IPS-18c (cell line): Measurements from ENCODE around the gene KLF1.
A peak's percentile ranks its signal among the peaks of the same experiment; 100 is the strongest.
"Not testable (repeated sequence)": the region's sequence is repeated elsewhere in the genome, so short reads cannot be mapped to it uniquely, and the experiment has no call there.

Experiments
- H3K4me3 ChIP-seq: 2 replicates; pipeline ENCODE4 v1.7.0; 2013; ENCODE audit warnings: low read depth, mild to moderate bottlenecking, low read length, moderate library complexity; ENCODE audit not compliant: insufficient read depth
- H3K9me3 ChIP-seq: one replicate; pipeline ENCODE4 v1.6.1; 2013; ENCODE audit warnings: mild to moderate bottlenecking, low read length, moderate library complexity; ENCODE audit not compliant: control insufficient read depth, insufficient read depth

KLF1 gene

DNA sequence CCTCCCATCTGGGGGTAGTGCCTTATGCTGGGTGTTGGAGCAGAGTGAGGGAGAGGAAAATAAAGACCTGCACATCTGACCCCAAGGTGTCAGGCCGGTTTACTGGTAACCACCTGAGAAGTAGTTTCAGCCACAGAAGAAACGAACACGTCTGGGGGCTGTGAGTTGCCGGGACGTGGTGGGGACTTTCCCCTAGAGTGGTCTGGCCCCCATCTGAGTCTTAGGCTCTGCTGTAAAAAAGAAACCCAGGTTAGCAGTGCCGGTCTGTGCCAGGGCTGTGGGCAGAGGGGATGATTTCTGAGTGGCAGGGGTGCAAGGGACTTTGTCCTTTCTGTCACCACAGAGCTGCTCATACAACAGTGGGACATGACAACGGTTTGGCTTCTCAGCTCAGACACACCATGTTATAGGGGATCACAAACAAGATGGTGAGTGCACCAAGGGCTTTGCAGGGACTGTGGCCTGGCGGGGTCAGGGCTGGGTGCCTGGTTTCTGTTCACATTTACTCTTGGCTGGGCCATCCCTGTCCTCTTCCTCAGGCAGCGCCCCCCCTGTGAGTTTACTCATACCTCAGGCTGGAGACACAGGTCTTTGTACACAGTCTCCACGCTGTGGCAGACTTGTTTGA is 13.0 kb upstream of the KLF1 start:
- Histone ChIP-seq H3K4me3 (no peak overlapping the region), H3K9me3 (no peaks in the 10 kb centered on the region)

DNA sequence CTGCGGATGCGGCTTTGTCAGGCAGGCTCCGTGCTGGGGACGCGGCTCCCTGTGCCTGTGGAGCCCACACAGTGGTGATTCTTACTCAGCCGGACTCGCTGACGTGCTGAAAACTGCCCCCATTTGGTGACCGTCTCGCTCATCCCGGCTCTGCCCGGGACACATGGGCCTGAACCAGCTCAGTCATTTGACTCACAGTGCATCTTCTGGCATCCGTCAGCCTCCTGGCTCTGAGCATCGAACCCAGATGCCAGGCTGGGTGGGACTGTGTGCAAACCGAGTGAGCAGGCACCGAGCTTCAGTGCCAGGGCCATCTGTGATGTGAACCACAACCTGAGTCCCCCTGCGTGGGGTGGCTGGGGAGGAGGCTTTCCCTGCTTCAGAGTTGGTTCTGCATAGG is 9.5 kb upstream of the KLF1 start:
- no peak overlapping the region for H3K4me3 ChIP-seq
- H3K9me3 ChIP-seq = no peaks in the 10 kb centered on the region

DNA sequence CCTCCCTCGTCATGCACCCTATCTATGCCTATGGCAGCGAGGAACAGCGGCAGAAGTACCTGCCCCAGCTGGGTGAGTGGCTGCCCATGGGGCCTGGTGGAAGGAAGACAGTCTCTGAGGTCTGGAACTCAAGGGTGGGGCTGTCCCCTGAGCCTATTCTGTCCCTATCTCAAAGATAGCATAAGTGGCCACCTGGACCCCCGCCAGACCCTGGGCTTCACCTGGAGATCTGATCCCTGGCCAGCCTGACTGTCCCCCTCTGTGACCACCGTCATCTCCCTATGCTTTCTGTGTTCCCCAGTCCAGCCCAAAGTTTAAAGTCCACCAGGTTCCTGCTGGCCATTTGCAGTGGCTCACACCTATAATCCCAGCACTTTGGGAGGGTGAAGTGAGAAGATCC is 6.6 kb upstream of the KLF1 start:
- H3K4me3 ChIP-seq = no peak overlapping the region
- no peaks in the 10 kb centered on the region for H3K9me3 ChIP-seq

DNA sequence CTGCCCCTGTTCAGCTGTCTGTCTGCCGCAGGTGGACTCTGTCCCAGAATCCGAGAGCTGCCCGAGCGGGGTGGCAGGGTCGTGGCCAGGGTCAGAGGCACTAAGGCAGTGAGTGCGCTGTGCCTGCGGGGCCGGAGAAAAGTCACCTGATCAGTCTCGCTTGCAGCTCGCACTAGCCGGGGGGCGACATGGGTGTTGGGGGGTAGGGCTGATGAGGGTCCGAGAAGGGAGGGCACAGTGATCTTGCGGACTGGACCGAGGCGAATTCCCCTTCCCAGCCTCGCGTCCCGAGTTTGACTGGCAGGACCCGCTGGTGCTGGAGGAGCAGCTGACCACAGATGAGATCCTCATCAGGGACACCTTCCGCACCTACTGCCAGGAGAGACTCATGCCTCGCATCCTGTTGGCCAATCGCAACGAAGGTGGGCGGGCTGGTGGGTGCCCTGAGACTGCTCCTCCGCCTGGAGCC is 4.6 kb upstream of the KLF1 start:
- Histone ChIP-seq H3K9me3 (no peaks in the 10 kb centered on the region), H3K4me3 (peak overlapping the region; percentile 99)

DNA sequence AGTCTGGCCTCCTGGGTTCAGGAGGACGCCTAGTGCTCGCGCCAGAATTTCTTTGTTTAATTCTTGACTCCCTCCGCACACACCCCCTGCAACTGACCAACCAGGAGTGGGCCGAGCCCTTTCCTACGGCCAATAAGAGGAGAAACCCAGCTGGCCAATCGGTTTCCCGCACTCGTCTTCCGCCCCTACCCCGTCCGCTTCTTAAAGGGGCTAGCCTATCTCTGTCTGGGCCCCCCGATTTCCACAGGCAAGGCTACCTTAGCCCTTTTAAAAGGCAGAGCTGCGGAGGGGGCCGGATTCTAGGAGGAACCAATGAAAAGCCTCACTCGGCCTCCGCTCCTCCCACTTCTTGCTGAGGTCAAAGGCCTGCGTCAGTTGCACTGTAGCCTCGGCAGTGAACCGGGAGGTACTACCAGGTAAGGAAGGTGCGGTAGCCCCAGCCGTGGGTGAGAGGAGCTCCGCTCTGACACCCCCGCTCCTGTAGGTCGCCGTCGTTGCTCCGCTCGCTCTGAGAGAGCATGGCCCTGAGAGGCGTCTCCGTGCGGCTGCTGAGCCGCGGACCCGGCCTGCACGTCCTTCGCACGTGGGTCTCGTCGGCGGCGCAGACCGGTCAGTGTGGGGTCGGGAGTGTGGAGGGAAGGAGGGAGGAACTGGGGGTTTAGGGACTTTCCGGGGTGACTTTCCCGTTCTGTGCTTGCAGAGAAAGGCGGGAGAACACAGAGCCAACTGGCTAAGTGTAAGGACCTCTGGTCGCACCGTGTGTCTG is 4.0 kb upstream of the KLF1 start, which contains the start of gene GCDH:
GCDH (plus strand) TSS at position 374 of the 766 bp plus-strand sequence; CDS start at position 519, 145 bp downstream.
- Histone ChIP-seq H3K9me3 (no peaks in the 10 kb centered on the region), H3K4me3 (peak within 1 kb of the TSS; percentile 99)

DNA sequence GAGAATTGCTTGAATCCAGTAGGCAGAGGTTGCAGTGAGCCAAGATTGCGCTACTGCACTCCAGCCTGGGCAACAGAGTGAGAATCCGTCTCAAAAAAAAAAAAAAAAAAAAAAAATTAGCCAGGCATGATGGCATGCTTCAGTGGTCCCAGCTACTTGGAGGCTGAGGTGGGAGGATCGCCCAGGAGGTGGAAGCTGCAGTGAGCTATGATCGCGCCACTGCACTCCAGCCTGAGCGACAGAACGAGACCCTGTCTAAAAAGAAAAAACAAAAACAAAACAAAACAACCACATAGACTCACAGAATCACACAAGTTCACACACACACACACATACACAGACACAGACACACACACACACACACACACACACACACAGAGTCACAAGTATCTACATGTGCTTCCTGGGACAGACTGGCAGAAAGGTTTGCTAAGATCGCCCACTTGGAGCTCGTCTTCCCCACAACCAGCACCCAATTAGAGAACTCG is 3.3 kb upstream of the KLF1 start:
- peak overlapping the region; percentile 31; the same call in 1 of the 2 replicates for H3K4me3 ChIP-seq
- H3K9me3 ChIP-seq = not testable (repeated sequence)

DNA sequence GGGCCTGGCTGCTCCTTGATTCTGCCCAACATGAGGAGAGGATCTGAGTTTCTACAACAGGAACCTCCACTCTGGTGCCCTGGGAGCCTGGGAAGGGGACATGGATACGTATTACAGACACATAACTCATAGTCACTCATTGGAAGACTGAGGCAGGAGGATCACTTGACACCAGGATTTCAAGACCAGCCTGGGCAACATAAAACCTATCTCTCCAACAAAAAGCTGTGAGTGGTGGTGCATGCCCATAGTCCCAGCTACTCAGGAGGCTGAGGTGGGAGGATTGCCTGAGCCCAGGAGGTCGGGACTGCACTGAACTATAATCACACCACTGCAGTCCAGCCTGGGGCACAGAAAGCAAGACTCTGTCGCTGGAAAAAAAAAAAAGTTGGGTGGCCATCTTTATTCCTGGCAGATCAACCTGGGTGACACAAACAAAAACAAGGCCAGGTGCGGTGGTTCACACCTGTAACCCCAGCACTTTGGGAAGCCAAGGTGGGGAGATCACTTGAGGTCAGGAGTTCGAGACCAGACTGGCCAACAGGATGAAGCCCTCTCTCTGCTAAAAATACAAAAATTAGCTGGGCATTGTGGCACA is 1.1 kb upstream of the KLF1 start:
- Histone ChIP-seq H3K9me3 (peaks cover 4% of the 10 kb centered on the region), H3K4me3 (no peak overlapping the region)

DNA sequence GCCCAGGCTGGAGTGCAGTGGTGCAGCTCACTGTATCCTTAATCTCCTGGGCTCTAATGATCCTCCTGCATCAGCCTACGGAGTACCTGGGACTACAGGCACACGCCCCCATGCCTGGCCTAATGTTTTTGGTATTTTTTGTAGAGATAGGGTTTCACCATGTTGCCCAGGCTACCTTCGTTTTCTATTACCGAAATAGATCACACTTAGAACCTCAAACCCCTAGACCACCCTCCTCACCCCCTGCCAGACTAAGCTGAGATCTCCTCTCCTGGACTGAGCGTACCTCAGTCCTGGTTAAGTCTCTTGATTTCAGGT is 391 bp downstream of the KLF1 start:
- Histone ChIP-seq H3K4me3 (no peak overlapping the region), H3K9me3 (peaks cover 4% of the 10 kb centered on the region)

DNA sequence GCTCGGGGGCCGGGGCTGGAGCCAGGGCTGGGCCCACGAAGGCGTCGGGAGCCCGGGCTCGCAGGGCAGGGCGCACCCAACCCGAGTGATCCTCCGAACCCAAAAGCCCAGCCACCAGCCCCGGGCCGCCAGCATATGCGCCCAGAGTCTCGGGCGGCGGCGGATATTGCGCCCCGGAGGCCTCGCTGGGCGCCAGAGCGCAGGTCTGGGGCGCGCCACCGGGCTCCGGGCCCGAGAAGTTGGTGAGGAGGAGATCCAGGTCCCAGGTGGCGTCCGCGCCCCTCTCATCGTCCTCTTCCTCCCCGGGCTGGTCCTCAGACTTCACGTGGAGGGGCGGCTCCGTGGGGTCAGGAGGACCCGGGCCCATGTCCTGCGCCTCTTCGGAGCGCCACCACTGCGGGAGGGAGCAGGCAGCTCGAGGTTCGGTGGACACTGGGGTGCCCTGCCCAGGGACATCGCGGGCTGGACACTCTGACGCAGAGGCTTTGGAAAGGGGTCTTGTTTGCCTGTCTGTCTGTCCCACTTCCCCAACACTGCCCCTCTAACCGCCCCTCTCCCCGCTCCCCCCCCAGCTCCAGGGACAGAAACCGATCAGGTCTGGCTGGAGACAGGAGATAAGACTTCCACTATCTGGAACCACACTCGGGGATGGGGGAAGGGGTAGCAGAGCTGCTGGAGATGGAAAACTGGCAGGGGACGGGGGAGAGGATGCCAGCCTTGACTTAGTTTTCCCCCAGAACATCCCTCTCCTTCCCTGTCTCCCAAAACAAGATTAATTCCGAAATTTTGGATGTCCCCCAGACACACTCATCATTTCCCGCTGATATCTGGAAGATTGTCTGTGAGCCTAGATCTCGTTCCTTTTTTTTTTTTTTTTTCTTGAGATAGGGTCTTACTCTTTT is 1.0 kb downstream of the KLF1 start:
- Histone ChIP-seq H3K9me3 (peaks cover 4% of the 10 kb centered on the region), H3K4me3 (peak overlapping the region; percentile 74)

DNA sequence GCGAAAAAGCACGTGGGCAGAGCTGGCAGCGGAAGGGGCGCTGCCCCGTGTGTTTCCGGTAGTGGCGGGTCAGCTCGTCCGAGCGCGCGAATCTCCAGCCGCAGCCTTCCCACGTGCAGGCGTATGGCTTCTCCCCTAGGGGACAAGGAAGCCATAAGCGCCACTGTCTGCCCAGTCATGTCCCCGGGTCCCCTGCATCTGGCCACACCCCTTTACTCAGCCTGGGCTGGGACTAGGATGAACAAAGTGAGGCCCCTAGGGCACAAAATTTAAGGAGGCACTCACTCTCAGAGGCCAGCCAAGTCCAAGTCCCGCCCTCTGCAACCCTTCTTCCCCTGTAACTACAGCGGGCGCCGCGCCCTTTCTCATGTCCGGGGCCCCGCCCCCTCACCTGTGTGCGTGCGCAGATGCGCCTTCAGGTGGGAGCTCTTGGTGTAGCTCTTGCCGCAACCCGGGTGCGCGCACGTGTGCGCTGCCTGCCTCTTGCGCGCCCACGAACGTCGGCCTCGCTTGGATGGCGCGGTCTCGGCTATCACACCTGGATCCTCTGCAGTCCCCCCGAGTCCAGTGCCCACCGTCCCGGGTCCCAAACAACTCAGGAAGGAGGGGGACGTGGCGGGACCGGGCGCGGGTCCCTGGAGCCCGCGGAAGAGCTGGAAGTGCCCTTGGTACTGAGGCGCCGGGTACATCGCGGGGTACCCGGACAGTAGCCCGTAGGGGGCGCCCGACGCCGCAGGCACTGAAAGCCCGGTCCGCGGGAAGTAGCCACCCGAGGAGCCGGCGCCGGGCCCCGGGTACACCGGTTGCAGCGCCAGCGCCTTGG is 1.9 kb downstream of the KLF1 start:
- Histone ChIP-seq H3K4me3 (peak overlapping the region; percentile 74), H3K9me3 (peaks cover 4% of the 10 kb centered on the region)

DNA sequence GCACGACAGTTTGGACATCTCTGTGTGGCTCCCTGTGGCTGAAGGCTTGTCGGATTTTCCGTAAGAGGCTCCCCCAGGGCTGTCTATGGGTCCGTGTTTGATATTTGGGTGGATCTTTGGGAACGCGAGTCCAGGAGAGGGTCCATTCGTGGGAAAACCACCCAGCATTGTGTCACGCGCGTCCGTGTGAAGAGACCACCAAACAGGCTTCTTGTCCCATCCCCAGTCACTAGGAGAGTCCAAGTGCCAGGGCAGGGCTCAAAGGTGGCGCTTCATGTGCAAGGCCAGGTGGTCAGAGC is 2.4 kb downstream of the KLF1 start:
- H3K9me3 ChIP-seq = peaks cover 4% of the 10 kb centered on the region
- peak overlapping the region; percentile 74 for H3K4me3 ChIP-seq

DNA sequence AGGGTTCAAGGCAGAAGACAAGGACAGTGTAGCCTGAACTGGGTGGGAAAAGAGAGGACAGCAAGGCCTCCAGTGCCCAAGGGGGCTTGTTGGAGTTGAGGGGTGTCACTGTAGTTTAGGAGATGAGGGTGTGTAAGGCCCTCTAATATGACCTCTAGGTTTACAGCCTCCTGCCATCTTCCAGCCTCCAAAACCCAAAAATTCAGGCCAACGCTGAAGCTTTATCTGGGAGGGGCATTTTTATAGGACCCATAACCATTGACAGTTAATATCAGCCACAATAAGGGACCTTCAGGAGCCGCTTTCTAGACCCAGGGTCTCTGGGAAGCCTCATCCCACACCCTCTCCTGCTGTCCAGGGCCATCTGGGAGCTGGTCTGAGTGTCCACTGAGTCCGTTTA is 2.8 kb downstream of the KLF1 start:
- Histone ChIP-seq H3K9me3 (peaks cover 4% of the 10 kb centered on the region), H3K4me3 (peak overlapping the region; percentile 74; the same call in 1 of the 2 replicates)

DNA sequence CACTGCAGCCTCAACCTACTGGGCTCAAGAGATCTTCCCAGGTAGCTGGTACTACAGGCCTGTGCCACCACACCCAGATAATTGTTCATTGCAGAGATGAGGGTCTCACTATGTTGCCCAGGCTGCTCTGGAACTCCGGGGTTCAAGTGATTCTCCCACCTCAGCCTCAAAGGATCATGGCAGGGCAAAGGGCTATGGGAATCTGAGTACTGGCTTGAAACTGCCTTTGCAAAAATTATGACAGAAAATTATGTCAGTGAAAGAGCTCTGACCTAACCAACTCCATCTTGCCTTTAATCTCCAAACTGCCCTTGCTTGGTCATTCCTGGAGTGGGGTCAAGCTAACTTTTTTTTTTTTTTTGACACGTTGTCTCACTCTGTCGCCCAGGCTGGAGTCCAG is 4.4 kb downstream of the KLF1 start:
- peaks cover 4% of the 10 kb centered on the region for H3K9me3 ChIP-seq
- H3K4me3 ChIP-seq = no peak overlapping the region

DNA sequence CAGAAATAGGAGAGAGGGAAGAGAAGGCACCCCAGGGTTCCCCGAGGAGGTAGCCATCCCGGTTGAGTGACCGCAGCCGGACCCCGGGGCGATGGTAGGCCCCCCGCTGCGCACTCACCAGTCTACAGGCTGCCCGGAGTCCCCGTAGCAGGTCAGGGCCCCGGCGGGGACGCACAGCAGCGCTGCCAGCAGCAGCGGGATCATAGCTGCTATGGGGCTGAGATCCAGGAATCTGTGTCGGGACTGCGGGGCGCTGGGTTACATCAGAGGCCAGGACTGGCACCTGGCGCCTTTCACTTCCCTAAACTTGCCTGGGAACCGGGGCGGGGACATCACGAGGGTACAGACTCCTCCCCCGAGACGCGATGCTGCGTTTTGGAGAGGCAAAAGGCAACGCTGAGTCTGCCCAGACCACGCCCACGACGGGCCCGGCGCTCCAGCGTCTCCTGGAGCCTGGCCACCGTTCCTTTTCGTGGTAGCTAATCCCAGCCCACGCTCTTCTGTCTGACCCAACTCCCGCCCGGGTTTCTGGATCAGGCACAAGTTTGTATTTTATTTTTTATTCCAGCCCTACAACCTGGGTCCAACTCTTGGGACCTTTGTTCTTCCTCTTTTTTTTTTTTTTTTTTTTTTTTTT is 5.7 kb downstream of the KLF1 start, which contains the start of gene DNASE2:
DNASE2 (minus strand) TSS at position 278 of the 637 bp plus-strand sequence; CDS start at position 204, 74 bp downstream.
- Histone ChIP-seq H3K9me3 (peaks cover 4% of the 10 kb centered on the region), H3K4me3 (peak within 1 kb of the TSS; percentile 94)

DNA sequence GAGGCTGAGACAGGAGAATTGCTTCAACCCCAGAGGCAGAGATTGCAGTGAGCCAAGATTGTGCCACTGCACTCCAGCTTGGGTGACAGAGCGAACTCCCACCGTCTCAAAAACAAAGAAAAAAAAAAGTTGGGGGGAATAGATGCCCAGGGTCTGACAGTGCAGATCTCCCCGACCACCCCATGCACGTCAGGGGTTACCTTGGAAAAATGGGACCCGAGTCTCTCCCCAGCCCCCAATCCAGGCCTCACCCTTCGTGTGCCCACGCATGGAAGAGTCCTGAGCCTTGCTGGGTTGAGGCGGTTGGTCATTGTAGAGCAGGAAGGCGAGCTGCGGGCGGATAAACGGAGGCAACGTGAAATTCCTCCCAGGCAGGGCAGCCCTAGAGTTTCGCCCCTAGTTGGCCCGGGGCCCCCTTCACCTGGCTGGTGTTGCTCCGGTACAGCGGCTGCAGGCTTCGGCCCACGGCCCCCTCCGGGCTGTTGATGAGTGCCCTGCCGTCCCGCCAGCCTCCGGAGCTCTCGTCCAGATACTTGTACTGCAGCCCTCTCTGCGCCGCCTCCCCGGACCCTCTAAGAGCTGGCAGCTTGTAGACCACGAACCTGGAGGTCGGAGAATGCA is 6.3 kb downstream of the KLF1 start:
- Histone ChIP-seq H3K4me3 (peak overlapping the region; percentile 94), H3K9me3 (peaks cover 4% of the 10 kb centered on the region)

DNA sequence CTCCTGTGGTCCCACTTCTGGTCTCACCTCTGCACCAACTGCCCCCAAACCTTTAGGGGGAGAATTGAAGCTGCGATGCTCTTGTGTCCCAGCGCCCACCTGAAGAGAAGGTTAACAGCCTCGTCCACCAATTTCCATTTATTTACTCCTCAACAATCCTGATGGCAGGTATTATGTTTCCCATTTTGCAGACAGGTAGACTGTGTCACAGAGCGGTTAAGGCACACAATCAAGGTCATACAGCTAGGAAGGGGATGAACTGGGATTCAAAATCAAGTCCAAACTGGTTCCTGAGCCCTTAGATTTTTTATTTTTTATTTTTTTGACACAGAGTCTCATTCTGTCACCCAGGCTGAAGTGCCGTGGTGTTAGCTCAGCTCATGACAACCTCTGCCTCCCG is 11.9 kb downstream of the KLF1 start:
- Histone ChIP-seq H3K9me3 (peaks cover 2% of the 10 kb centered on the region), H3K4me3 (no peak overlapping the region)
